ENCODE measurements around the gene SLC45A1.
"Not testable (repeated sequence)": the region's sequence is repeated elsewhere in the genome, so short reads cannot be mapped to it uniquely, and the experiment has no call there.

The SLC45A1 gene

GRCh38 chr1:8317647-8318381 is at the start of gene SLC45A1:
Gene SLC45A1 (plus strand): TSS chr1:8318114. CDS start chr1:8324330, 6,216 bp downstream.
- in situ Hi-C loops (cut with MboI; ENCODE audit: low sequenced_read_pairs) = loop anchor here (10.0 kb wide), 1 partner anchor 283 kb away; no protein-coding TSS in a partner anchor

GRCh38 chr1:8273036-8273435 is 44.9 kb upstream of the SLC45A1 start:
- in situ Hi-C loops (cut with MboI; ENCODE audit: low sequenced_read_pairs) = no loop called here

- in situ Hi-C loops (cut with MboI; ENCODE audit: low sequenced_read_pairs) = no loop called here
Observed at GRCh38 chr1:8274352-8274751, 43.6 kb upstream of the SLC45A1 start.

- in situ Hi-C loops (cut with MboI; ENCODE audit: low sequenced_read_pairs) = no loop called here
Observed at GRCh38 chr1:8276173-8276914, 41.6 kb upstream of the SLC45A1 start.

- in situ Hi-C loops (cut with MboI; ENCODE audit: low sequenced_read_pairs) = no loop called here
Observed at GRCh38 chr1:8276932-8277331, 41.0 kb upstream of the SLC45A1 start.

- in situ Hi-C loops (cut with MboI; ENCODE audit: low sequenced_read_pairs) = not testable (repeated sequence)
Observed at GRCh38 chr1:8278677-8279076, 39.2 kb upstream of the SLC45A1 start.

DNA sequence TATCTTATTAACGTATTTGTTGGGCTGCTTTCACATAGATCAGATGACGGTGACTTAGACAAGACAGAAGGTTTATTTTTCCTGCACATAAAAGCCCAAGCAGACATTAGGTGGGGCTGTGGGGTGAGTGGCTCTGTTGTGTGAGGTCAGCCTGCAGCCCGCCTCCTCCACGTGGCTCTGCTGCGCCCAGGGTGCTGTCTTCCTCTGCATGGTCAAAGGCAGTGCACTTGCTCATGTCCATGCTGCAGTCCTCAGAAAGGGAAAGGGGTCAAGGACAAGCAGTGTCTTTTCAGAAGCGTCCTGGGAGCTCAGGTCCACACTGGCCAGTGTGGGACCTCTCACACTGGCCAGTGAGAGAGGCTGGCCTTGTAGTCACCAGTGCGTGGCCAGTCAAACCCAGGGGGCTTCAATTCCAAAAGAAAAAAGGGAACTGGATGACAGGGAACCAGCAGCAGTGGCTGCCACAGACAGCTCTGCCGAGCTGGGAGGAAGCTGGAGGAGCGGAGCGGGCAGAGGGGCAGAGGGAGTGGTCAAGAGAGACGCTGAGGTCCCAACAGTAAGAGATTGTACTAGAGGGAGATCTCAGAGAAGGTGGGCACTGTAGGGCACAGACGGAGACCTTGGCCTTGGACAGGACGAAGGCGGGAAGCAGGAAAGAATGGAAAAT is 35.9 kb upstream of the SLC45A1 start:
- in situ Hi-C loops (cut with MboI; ENCODE audit: low sequenced_read_pairs) = no loop called here

- in situ Hi-C loops (cut with MboI; ENCODE audit: low sequenced_read_pairs) = no loop called here
Observed at GRCh38 chr1:8283058-8283884, 34.6 kb upstream of the SLC45A1 start.

DNA sequence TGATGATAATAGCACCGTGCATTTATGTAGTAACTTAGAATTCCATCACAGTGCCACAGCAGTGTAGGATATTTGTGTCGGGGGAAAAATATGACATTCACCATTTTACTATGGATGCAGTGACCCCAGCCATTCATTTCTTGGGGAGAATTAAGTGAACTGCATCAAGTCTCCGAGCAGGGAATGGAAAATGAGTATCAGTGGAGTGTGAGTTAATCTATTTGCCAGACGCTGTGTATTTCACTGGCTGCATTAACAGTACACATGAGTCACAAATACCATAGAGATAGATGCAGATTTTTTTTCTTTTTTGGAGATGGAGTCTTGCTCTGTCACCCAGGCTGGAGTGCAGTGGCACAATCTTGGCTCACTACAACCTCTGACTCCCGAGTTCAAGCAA is 33.8 kb upstream of the SLC45A1 start:
- in situ Hi-C loops (cut with MboI; ENCODE audit: low sequenced_read_pairs) = no loop called here

GRCh38 chr1:8285103-8285502 is 32.8 kb upstream of the SLC45A1 start:
- in situ Hi-C loops (cut with MboI; ENCODE audit: low sequenced_read_pairs) = no loop called here

- in situ Hi-C loops (cut with MboI; ENCODE audit: low sequenced_read_pairs) = no loop called here
Observed at GRCh38 chr1:8285965-8286364, 31.9 kb upstream of the SLC45A1 start.

DNA sequence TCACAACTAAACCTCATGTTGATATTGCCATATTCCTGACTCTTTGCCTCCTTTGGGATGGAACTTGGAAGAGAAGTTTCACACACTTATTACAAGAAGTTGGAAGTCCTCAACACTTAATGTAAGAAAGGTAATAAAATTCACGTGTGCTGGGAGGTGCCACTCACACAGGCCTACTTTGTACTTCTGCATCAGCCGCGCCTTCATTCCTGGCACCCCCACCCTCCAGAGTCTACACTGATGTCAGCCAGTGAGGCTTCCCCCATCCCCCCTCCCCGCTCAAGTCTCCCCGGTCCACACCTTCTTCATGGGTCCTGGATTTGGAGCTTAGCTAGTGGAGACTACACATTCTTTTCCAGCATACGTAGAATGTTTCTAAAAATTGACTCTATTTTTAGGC is 24.8 kb upstream of the SLC45A1 start:
- in situ Hi-C loops (cut with MboI; ENCODE audit: low sequenced_read_pairs) = no loop called here

DNA sequence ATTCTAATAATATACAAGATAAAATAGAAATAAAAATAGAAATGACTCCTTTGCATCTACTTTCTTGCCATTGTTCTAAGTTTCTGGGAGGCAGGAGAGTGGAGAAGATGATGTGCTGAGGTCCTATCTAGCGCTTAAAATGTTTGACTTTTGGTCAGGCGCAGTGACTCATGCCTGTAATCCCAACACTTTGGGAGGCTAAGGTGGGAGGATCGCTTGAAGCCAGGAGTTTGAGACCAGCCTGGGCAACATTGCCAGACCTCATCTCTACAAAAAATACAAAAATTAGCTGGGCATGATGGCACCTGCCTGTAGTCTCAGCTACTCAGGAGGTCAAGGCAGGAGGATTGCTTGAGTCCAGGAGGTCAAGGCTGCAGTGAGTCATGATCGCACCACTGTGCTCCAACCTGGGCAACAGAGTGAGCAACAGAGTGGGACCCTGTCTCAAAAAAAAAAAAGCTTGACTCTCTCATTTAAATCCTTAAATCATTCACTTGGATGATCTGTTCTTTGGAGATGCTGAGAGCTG is 24.2 kb upstream of the SLC45A1 start:
- in situ Hi-C loops (cut with MboI; ENCODE audit: low sequenced_read_pairs) = no loop called here

- in situ Hi-C loops (cut with MboI; ENCODE audit: low sequenced_read_pairs) = no loop called here
Observed at GRCh38 chr1:8294170-8294697, 23.7 kb upstream of the SLC45A1 start.

DNA sequence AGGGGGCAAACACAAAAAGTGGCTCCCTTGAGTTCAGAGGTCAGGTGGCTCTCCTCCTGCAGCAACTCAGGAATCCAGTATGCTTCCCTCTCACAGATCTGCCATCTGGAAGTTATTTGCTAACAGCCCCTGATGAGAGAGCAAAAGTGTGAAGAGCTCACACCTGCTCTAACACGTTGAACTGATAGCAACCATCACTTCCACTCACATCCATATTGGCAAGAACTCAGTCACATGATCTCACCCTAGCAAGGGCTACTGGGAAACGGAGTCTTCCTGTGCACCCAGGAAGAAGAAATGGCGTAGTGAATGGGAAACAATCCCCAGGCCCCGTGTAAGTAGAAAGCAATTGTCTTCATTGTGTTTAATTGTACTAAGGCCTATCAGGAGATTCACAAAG is 20.7 kb upstream of the SLC45A1 start:
- in situ Hi-C loops (cut with MboI; ENCODE audit: low sequenced_read_pairs) = no loop called here

DNA sequence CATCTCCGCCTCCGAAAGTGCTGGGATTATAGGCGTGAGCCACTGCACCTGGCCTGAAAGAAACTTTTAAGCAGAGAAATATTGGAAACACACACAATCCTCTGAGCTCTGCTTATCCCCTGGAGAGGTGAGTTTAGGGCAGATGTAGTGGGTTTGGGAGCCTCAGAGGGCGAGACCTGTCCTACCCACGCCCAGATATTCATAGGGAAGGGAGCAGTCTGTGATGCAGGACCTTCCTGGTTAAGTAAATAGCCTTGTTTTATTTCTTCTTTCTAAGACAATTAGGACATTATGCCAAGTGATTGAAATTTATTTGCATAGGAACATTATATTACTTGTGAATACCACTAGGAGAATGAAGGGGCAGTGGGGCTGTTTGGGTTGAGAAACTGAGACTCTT is 18.0 kb upstream of the SLC45A1 start:
- in situ Hi-C loops (cut with MboI; ENCODE audit: low sequenced_read_pairs) = no loop called here

DNA sequence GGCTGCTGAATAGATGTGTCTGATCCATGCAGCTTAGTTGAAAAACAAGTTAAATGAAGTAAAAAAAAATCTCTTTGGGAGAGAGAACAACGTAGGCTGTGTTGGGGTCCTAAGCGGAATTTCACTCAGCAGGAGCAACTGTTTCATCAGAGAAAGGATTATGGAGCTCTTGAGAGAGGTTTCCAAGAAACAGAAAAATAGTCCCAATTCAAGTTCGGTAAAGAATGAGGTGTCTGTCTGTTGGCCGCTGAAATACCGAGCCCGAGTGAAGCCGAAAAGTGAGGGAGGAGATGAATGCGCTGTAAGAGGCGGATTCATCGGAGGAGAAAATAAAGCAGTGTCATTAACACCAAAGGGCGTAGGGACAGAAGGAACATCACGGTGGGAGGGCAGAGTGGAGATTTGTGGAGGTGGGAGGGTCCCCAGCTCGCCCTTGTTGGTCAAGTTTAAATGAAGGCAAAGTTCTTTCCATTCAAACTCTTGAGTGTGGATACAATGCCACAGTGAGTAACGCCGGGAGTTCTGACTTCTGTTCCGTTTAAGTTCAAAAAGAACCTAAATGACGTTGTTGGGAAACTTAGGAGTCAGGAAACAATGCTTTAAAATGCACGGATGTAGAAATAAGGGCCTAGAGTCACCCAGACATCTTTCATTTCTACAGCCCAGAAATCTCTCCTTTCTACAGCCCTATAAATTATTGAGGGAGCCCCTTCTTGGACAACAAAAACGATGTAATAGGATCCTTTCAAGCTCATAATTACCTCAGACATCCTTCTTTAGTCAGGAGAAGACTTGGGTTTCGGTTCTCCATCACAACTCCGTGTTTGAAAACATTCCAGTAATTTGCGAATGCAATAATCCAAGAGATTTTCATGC is 15.6 kb upstream of the SLC45A1 start:
- in situ Hi-C loops (cut with MboI; ENCODE audit: low sequenced_read_pairs) = no loop called here

DNA sequence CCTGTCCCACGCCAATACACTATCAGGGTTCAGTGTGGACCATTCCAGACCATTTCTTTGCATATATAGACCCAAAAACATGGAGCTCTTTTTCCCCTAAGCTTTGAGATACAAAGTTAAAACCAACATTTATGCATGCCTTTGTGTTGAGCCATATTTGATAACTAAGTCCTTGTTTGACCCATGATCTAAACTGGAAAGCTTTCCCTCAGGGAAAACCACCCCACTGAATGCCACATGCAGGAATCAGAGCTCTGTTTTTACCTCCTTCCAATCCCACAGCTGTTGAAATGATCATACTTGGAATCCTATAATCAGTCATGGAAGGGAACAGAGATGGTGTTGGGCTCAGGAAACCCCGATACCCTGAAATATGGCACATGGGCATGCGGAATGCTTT is 14.8 kb upstream of the SLC45A1 start:
- in situ Hi-C loops (cut with MboI; ENCODE audit: low sequenced_read_pairs) = no loop called here

- in situ Hi-C loops (cut with MboI; ENCODE audit: low sequenced_read_pairs) = no loop called here
Observed at GRCh38 chr1:8303876-8304275, 14.0 kb upstream of the SLC45A1 start.
